PFSK-1 (cell line): Measurements from ENCODE around the gene VPS13D.

Experiments used
- POLR2AphosphoS5 ChIP-seq: IDR thresholded peaks from 2 replicates; pipeline ENCODE4 v1.6.1; 2012; ENCODE audit warnings: low read depth, mild to moderate bottlenecking, control low read depth, low read length, moderate library complexity
- TAF1 ChIP-seq: IDR thresholded peaks from 2 replicates; pipeline ENCODE4 v1.6.1; 2012; ENCODE audit warnings: low read length, control low read depth, borderline replicate concordance; ENCODE audit not compliant: insufficient read depth

DNA sequence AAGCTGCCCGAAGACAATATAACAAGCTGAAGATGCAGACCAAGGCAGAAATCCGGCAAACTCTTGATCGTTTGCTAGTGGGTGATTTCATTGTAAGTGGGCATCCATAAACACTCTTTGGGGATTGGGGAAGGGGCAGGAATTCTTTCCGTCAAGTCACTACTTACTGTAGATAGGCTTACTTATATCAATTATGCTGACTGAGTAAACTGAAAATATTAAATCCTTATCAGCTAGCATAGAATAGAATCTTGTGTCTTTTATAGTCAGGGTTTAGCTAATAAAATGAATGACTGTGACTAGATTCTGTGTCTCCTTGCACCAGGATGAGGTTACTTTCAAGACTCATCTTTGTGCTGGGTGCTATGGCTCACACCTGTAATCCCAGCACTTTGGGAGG is 41.2 kb downstream of the VPS13D start:
- no peak for TF ChIP-seq TAF1
- TF ChIP-seq POLR2AphosphoS5, result no peak
